Stimulated activated memory B cell treated with anti-CD40 and anti-IgM and Interleukin-4, amounts not matched to agents 10 μg/mL and 1 μg/mL and 100 μg/mL, for 72 hours (primary cell): Measurements from ENCODE around the gene MAP3K20.
A peak's percentile ranks its signal among the peaks of the same experiment; 100 is the strongest.
"Not testable (repeated sequence)": the region's sequence is repeated elsewhere in the genome, so short reads cannot be mapped to it uniquely, and the experiment has no call there.

Experiments used
- ATAC-seq: fragments of 150-1000 bp; cut with Tn5 transposase; 2 replicates; pipeline ENCODE4 v1.10.0; 2021
- H3K27ac Mint-ChIP-seq: one replicate; pipeline ENCODE4 v1.8.0; 2022; ENCODE audit warnings: mild to moderate bottlenecking, mixed read lengths
- H3K27me3 Mint-ChIP-seq: one replicate; pipeline ENCODE4 v1.8.0; 2022; ENCODE audit warnings: mixed read lengths
- H3K36me3 Mint-ChIP-seq: one replicate; pipeline ENCODE4 v1.8.0; 2022; ENCODE audit warnings: mixed read lengths
- H3K4me1 Mint-ChIP-seq: one replicate; pipeline ENCODE4 v1.8.0; 2022; ENCODE audit warnings: mixed read lengths
- H3K4me3 Mint-ChIP-seq: one replicate; pipeline ENCODE4 v1.8.0; 2022; ENCODE audit warnings: mild to moderate bottlenecking, moderate library complexity, mixed read lengths
- H3K9me3 Mint-ChIP-seq: one replicate; pipeline ENCODE4 v1.8.0; 2022; ENCODE audit warnings: mixed read lengths

Gene MAP3K20

GRCh38 chr2:173119944-173120343, 44.3 kb downstream of the MAP3K20 start:
- Mint-ChIP-seq H3K4me1 (peaks cover 22% of the 10 kb centered on the region), H3K4me3 (peak overlapping the region; percentile 28), H3K27me3 (no peaks in the 10 kb centered on the region), H3K36me3 (peaks cover 3% of the 10 kb centered on the region), H3K9me3 (no peaks in the 10 kb centered on the region), H3K27ac (peak overlapping the region; percentile 25)
- no peak for ATAC-seq

- H3K27ac Mint-ChIP-seq, result no peak overlapping the region
- H3K36me3 Mint-ChIP-seq, result peaks cover 3% of the 10 kb centered on the region
- H3K9me3 Mint-ChIP-seq, result no peaks in the 10 kb centered on the region
- H3K27me3 Mint-ChIP-seq, result no peaks in the 10 kb centered on the region
- no peak for ATAC-seq
- H3K4me1 Mint-ChIP-seq, result peaks cover 22% of the 10 kb centered on the region
- no peak overlapping the region for H3K4me3 Mint-ChIP-seq
Measured at GRCh38 chr2:173122936-173123335, 47.3 kb downstream of the MAP3K20 start.

GRCh38 chr2:173124441-173124840, 48.8 kb downstream of the MAP3K20 start:
- H3K9me3 Mint-ChIP-seq, result no peaks in the 10 kb centered on the region
- H3K4me3 Mint-ChIP-seq, result no peak overlapping the region
- peaks cover 5% of the 10 kb centered on the region for H3K36me3 Mint-ChIP-seq
- no peak for ATAC-seq
- H3K27ac Mint-ChIP-seq, result no peak overlapping the region
- H3K27me3 Mint-ChIP-seq, result no peaks in the 10 kb centered on the region
- H3K4me1 Mint-ChIP-seq, result peaks cover 17% of the 10 kb centered on the region

GRCh38 chr2:173126819-173127218, 51.2 kb downstream of the MAP3K20 start:
- H3K9me3 Mint-ChIP-seq, result no peaks in the 10 kb centered on the region
- H3K27ac Mint-ChIP-seq, result no peak overlapping the region
- no peaks in the 10 kb centered on the region for H3K27me3 Mint-ChIP-seq
- no peak for ATAC-seq
- H3K4me3 Mint-ChIP-seq, result no peak overlapping the region
- peaks cover 5% of the 10 kb centered on the region for H3K36me3 Mint-ChIP-seq
- peaks cover 7% of the 10 kb centered on the region for H3K4me1 Mint-ChIP-seq

- H3K4me3 Mint-ChIP-seq, ATAC-seq, H3K27ac Mint-ChIP-seq, H3K4me1 Mint-ChIP-seq, H3K36me3 Mint-ChIP-seq, H3K9me3 Mint-ChIP-seq, H3K27me3 Mint-ChIP-seq: not testable (repeated sequence)
Measured at GRCh38 chr2:173128132-173128531, 52.5 kb downstream of the MAP3K20 start.

- Mint-ChIP-seq H3K9me3 (no peaks in the 10 kb centered on the region), H3K4me1 (peaks cover 6% of the 10 kb centered on the region), H3K36me3 (peaks cover 5% of the 10 kb centered on the region), H3K27me3 (no peaks in the 10 kb centered on the region), H3K4me3 (no peak overlapping the region), H3K27ac (no peak overlapping the region)
- no peak for ATAC-seq
Measured at GRCh38 chr2:173130496-173131465, 55.1 kb downstream of the MAP3K20 start.

- no peak for ATAC-seq
- H3K27ac Mint-ChIP-seq, result no peak overlapping the region
- no peak overlapping the region for H3K4me3 Mint-ChIP-seq
- H3K9me3 Mint-ChIP-seq, result no peaks in the 10 kb centered on the region
- H3K36me3 Mint-ChIP-seq, result peaks cover 5% of the 10 kb centered on the region
- H3K4me1 Mint-ChIP-seq, result peaks cover 16% of the 10 kb centered on the region
- no peaks in the 10 kb centered on the region for H3K27me3 Mint-ChIP-seq
Measured at GRCh38 chr2:173132531-173132930, 56.9 kb downstream of the MAP3K20 start.

GRCh38 chr2:173134703-173135102, 59.1 kb downstream of the MAP3K20 start:
- no peaks in the 10 kb centered on the region for H3K27me3 Mint-ChIP-seq

GRCh38 chr2:173136067-173136466, 60.4 kb downstream of the MAP3K20 start:
- peaks cover 16% of the 10 kb centered on the region for H3K4me1 Mint-ChIP-seq
- peaks cover under 1% of the 10 kb centered on the region for H3K9me3 Mint-ChIP-seq
- H3K27ac Mint-ChIP-seq, result no peak overlapping the region
- H3K36me3 Mint-ChIP-seq, result peaks cover 1% of the 10 kb centered on the region
- H3K27me3 Mint-ChIP-seq, result no peaks in the 10 kb centered on the region
- ATAC-seq, result no peak
- no peak overlapping the region for H3K4me3 Mint-ChIP-seq

More at GRCh38 chr2:173134703-173135102, 59.1 kb downstream of the MAP3K20 start:
- H3K36me3 Mint-ChIP-seq, result no peaks in the 10 kb centered on the region
- no peak overlapping the region for H3K4me3 Mint-ChIP-seq
- H3K4me1 Mint-ChIP-seq, result peaks cover 16% of the 10 kb centered on the region
- H3K27ac Mint-ChIP-seq, result no peak overlapping the region
- no peaks in the 10 kb centered on the region for H3K9me3 Mint-ChIP-seq
- no peak for ATAC-seq

- ATAC-seq, result no peak
- Mint-ChIP-seq H3K27ac (no peak overlapping the region), H3K9me3 (peaks cover 6% of the 10 kb centered on the region), H3K4me1 (peaks cover 16% of the 10 kb centered on the region), H3K27me3 (no peaks in the 10 kb centered on the region), H3K36me3 (peaks cover 7% of the 10 kb centered on the region), H3K4me3 (no peak overlapping the region)
Measured at GRCh38 chr2:173136599-173136998, 61.0 kb downstream of the MAP3K20 start.

GRCh38 chr2:173137610-173138009, 62.0 kb downstream of the MAP3K20 start:
- no peaks in the 10 kb centered on the region for H3K27me3 Mint-ChIP-seq
- no peak overlapping the region for H3K27ac Mint-ChIP-seq
- ATAC-seq, result no peak
- H3K9me3 Mint-ChIP-seq, result peaks cover 7% of the 10 kb centered on the region
- no peak overlapping the region for H3K4me3 Mint-ChIP-seq
- peaks cover 9% of the 10 kb centered on the region for H3K36me3 Mint-ChIP-seq
- H3K4me1 Mint-ChIP-seq, result peaks cover 16% of the 10 kb centered on the region

- Mint-ChIP-seq H3K4me3 (no peak overlapping the region), H3K27ac (no peak overlapping the region), H3K4me1 (peaks cover 16% of the 10 kb centered on the region), H3K9me3 (peaks cover 7% of the 10 kb centered on the region), H3K36me3 (peaks cover 10% of the 10 kb centered on the region), H3K27me3 (no peaks in the 10 kb centered on the region)
- ATAC-seq, result no peak
Measured at GRCh38 chr2:173138962-173139361, 63.3 kb downstream of the MAP3K20 start.

- no peak for ATAC-seq
- peaks cover 7% of the 10 kb centered on the region for H3K9me3 Mint-ChIP-seq
- H3K4me1 Mint-ChIP-seq, result peaks cover 7% of the 10 kb centered on the region
- H3K4me3 Mint-ChIP-seq, result no peak overlapping the region
- no peak overlapping the region for H3K27ac Mint-ChIP-seq
- no peaks in the 10 kb centered on the region for H3K27me3 Mint-ChIP-seq
- H3K36me3 Mint-ChIP-seq, result peaks cover 17% of the 10 kb centered on the region
Measured at GRCh38 chr2:173141666-173142065, 66.0 kb downstream of the MAP3K20 start.

GRCh38 chr2:173145454-173145853, 69.8 kb downstream of the MAP3K20 start:
- Mint-ChIP-seq H3K9me3 (peaks cover 7% of the 10 kb centered on the region), H3K27me3 (no peaks in the 10 kb centered on the region), H3K36me3 (peaks cover 17% of the 10 kb centered on the region), H3K4me1 (peaks cover 11% of the 10 kb centered on the region), H3K27ac (no peak overlapping the region), H3K4me3 (no peak overlapping the region)
- no peak for ATAC-seq

- no peak overlapping the region for H3K27ac Mint-ChIP-seq
- no peak for ATAC-seq
- H3K4me1 Mint-ChIP-seq, result peaks cover 11% of the 10 kb centered on the region
- H3K4me3 Mint-ChIP-seq, result no peak overlapping the region
- H3K27me3 Mint-ChIP-seq, result no peaks in the 10 kb centered on the region
- peaks cover 11% of the 10 kb centered on the region for H3K36me3 Mint-ChIP-seq
- H3K9me3 Mint-ChIP-seq, result peaks cover 1% of the 10 kb centered on the region
Measured at GRCh38 chr2:173146590-173146989, 70.9 kb downstream of the MAP3K20 start.

- no peak overlapping the region for H3K27ac Mint-ChIP-seq
- H3K9me3 Mint-ChIP-seq, result no peaks in the 10 kb centered on the region
- H3K4me1 Mint-ChIP-seq, result peaks cover 11% of the 10 kb centered on the region
- ATAC-seq, result no peak
- H3K27me3 Mint-ChIP-seq, result no peaks in the 10 kb centered on the region
- H3K4me3 Mint-ChIP-seq, result no peak overlapping the region
- peaks cover 8% of the 10 kb centered on the region for H3K36me3 Mint-ChIP-seq
Measured at GRCh38 chr2:173148520-173148919, 72.9 kb downstream of the MAP3K20 start.
